Lower leg skin (tissue), 3 donors: ENCODE measurements around the gene WWOX.

Source experiments
- POLR2A ChIP-seq, 2 donors: fragments of 450-650 bp; IDR thresholded peaks; one replicate each; pipeline ENCODE4 v1.6.1; 2016 to 2017; ENCODE audit warnings: antibody characterized with exemption in 2 of 2, mild to moderate bottlenecking in 1 of 2, moderate library complexity in 1 of 2
- TF ChIP-seq, protein P1 (sequence below), 3 donors: fragments of 450-650 bp; IDR thresholded peaks; one replicate each; pipeline ENCODE4 v1.5.1; 2016; ENCODE audit warnings: antibody characterized with exemption in 3 of 3, mild to moderate bottlenecking in 3 of 3, moderate library complexity in 2 of 3

DNA sequence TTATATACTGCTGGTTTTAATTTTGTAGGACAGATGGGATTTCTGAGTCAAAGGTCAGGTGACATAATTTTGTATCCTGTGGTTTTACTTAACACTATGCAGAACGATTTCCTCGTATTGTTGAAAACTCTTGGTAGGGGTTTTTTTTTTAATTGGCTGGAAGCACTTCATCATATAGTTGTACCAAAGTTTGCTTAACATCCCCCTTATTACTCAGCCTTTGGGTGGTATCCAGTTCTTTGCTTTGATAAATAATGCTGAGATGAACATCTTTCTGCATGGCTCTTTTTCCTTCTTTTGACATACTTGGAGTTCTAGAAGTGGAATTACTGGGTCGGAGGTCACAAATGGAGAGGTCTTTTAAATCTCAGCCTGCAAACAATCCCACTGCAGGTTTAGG, 1082.0 kb downstream of the WWOX start:
- TF ChIP-seq, protein P1, sequence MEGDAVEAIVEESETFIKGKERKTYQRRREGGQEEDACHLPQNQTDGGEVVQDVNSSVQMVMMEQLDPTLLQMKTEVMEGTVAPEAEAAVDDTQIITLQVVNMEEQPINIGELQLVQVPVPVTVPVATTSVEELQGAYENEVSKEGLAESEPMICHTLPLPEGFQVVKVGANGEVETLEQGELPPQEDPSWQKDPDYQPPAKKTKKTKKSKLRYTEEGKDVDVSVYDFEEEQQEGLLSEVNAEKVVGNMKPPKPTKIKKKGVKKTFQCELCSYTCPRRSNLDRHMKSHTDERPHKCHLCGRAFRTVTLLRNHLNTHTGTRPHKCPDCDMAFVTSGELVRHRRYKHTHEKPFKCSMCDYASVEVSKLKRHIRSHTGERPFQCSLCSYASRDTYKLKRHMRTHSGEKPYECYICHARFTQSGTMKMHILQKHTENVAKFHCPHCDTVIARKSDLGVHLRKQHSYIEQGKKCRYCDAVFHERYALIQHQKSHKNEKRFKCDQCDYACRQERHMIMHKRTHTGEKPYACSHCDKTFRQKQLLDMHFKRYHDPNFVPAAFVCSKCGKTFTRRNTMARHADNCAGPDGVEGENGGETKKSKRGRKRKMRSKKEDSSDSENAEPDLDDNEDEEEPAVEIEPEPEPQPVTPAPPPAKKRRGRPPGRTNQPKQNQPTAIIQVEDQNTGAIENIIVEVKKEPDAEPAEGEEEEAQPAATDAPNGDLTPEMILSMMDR (IDR thresholded peaks at IDR 0.05): no peak
- no peak for TF ChIP-seq POLR2A (IDR thresholded peaks at IDR 0.05)
